Measurements from ENCODE around the gene GRK5.

The GRK5 gene

DNA sequence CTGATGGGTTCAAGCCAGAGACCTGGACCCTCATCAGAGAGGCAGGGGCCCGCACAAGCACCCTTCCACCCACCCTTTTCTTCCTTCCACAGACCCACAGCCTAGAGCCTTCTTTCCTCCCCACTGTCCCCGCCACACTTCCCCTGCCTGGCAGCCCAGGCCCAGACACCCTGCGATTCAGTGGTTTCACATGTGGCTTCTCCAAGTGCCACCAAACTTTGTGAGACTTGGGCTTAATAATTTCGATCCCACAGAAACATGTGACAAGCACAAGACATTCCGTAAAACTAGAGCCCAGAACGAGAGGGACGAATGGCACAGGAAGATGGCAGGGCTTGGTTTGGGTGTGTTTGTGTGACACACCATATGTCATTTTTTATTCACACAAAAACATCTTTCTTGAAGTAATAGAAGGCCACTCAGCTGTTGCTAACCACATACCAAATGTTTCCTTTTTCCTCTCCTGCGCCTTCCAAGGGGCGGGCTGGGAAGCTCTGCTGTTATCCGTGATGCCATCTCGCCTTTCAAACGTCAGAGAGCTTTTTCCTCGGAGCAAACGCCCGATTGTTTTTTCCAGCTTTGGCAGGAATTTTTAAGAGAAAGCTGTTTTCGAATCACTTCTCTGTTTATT lies 162.9 kb downstream of the GRK5 start:
- H3K9me3 ChIP-seq (ENCODE audit: control insufficient read depth, low read length): no peaks in the 10 kb centered on the region
- TF ChIP-seq, protein P1, sequence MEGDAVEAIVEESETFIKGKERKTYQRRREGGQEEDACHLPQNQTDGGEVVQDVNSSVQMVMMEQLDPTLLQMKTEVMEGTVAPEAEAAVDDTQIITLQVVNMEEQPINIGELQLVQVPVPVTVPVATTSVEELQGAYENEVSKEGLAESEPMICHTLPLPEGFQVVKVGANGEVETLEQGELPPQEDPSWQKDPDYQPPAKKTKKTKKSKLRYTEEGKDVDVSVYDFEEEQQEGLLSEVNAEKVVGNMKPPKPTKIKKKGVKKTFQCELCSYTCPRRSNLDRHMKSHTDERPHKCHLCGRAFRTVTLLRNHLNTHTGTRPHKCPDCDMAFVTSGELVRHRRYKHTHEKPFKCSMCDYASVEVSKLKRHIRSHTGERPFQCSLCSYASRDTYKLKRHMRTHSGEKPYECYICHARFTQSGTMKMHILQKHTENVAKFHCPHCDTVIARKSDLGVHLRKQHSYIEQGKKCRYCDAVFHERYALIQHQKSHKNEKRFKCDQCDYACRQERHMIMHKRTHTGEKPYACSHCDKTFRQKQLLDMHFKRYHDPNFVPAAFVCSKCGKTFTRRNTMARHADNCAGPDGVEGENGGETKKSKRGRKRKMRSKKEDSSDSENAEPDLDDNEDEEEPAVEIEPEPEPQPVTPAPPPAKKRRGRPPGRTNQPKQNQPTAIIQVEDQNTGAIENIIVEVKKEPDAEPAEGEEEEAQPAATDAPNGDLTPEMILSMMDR (IDR thresholded peaks at IDR 0.05): no peak
- peak overlapping the region; percentile 86 for H3K27ac ChIP-seq
- no peaks in the 10 kb centered on the region for H3K27me3 ChIP-seq (ENCODE audit: control insufficient read depth, insufficient read depth, low read length)
- peaks cover 60% of the 10 kb centered on the region for H3K4me1 ChIP-seq
- H3K4me3 ChIP-seq (ENCODE audit: low read depth, low read length): peak overlapping the region; percentile 17
- no peaks in the 10 kb centered on the region for H3K36me3 ChIP-seq (ENCODE audit: control insufficient read depth, insufficient read depth, low read length)
- no peak overlapping the region for H3K9ac ChIP-seq
- peak overlapping the region; percentile 36 for H3K4me2 ChIP-seq (ENCODE audit: low read length)
- H2AFZ ChIP-seq: no peak overlapping the region
- H3K79me2 ChIP-seq: peaks cover 61% of the 10 kb centered on the region

DNA sequence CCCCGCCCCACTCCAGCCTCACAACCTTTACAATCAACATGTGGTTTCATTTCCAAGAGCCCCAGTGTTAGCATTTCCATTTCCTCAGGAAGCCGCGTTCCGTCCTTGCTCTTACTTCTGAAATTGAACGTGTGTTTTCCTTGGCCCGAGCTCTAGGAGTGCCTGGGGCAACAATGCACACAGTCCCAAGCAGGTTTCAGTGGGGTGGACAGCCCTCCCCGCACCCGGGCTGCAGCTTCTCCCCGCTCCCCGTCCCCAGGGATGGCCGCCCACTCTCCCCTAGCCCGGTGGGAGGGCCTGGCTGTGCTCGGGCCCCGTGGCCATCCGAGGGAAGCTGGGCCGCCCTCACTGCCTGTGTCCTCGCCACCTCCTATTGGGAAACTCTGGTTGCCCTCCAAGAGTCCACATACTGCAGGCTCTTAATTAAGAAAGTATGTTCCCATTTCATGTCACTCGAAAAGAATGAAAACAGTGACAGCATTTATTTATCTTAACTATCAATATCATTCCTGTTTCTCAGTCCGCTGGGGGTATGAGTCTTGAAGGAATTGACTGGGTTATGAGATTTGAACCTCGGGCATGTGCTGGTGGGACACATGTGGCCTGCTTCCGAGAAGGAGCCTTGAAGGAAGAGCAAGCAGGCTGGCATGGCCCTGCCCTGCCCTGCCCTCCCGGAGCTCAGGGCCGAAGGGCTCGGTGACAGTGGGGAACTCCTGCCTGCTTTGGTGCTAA lies 163.8 kb downstream of the GRK5 start:
- H3K27me3 ChIP-seq (ENCODE audit: control insufficient read depth, insufficient read depth, low read length): no peaks in the 10 kb centered on the region
- peaks cover 63% of the 10 kb centered on the region for H3K79me2 ChIP-seq
- peak overlapping the region; percentile 36 for H3K4me2 ChIP-seq (ENCODE audit: low read length)
- H3K4me3 ChIP-seq (ENCODE audit: low read depth, low read length): no peak overlapping the region
- TF ChIP-seq, protein P1 (IDR thresholded peaks at IDR 0.05): no peak
- peak overlapping the region; percentile 86 for H3K27ac ChIP-seq
- H3K9me3 ChIP-seq (ENCODE audit: control insufficient read depth, low read length): no peaks in the 10 kb centered on the region
- H3K4me1 ChIP-seq: peaks cover 63% of the 10 kb centered on the region
- H2AFZ ChIP-seq: no peak overlapping the region
- H3K9ac ChIP-seq: no peak overlapping the region
- no peaks in the 10 kb centered on the region for H3K36me3 ChIP-seq (ENCODE audit: control insufficient read depth, insufficient read depth, low read length)

DNA sequence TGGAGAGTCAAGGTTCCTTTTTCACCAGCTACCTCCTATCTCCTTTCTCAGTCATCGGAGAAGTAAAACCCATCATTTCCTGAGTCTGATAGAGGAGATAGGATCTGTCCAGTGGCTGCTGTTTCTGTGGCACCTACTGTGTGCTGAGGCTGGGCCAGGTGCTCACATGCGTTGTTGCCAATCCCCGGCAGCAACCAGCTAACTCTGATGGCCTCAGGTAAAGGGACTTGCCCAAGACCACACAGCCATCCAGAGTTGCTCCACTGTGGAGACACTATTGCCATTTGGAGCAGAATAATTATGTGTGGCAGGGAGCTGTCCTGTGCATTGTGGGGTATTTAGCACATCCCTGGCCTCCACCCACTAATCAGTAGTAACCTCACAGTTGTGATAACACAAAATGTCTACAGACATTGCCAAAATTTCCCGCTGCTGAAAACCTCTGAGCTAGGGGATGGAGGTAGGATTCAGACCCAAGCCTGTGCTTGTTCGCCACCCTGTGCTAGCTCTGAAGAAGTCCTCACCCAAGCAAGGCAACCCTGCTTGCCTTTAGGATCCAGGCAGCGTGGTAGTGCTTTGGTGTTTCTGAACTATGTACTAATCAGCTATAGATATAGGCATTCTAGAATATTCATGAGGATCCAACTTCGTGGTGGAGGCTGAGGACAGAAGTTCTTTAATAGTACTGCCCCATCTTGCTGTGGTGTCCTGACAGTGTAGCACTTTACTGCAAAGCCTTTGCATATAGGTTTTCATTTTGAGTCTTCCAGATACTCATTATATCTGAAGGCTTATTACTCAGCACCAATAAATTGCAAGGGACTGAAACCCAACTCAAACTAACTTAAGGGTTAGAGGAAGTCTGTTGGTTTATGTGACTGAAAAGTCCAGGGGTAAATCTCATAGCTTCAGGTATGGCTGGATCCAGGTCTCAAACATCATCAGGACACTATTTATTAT lies 164.6 kb downstream of the GRK5 start:
- Histone ChIP-seq H3K79me2 (peaks cover 70% of the 10 kb centered on the region), H3K9ac (no peak overlapping the region), H2AFZ (no peak overlapping the region), H3K27me3 (ENCODE audit: control insufficient read depth, insufficient read depth, low read length) (no peaks in the 10 kb centered on the region), H3K36me3 (ENCODE audit: control insufficient read depth, insufficient read depth, low read length) (no peaks in the 10 kb centered on the region), H3K4me2 (ENCODE audit: low read length) (no peak overlapping the region), H3K9me3 (ENCODE audit: control insufficient read depth, low read length) (no peaks in the 10 kb centered on the region), H3K4me3 (ENCODE audit: low read depth, low read length) (no peak overlapping the region), H3K27ac (peak overlapping the region; percentile 86), H3K4me1 (peaks cover 58% of the 10 kb centered on the region)
- TF ChIP-seq, protein P1 (IDR thresholded peaks at IDR 0.05): no peak

DNA sequence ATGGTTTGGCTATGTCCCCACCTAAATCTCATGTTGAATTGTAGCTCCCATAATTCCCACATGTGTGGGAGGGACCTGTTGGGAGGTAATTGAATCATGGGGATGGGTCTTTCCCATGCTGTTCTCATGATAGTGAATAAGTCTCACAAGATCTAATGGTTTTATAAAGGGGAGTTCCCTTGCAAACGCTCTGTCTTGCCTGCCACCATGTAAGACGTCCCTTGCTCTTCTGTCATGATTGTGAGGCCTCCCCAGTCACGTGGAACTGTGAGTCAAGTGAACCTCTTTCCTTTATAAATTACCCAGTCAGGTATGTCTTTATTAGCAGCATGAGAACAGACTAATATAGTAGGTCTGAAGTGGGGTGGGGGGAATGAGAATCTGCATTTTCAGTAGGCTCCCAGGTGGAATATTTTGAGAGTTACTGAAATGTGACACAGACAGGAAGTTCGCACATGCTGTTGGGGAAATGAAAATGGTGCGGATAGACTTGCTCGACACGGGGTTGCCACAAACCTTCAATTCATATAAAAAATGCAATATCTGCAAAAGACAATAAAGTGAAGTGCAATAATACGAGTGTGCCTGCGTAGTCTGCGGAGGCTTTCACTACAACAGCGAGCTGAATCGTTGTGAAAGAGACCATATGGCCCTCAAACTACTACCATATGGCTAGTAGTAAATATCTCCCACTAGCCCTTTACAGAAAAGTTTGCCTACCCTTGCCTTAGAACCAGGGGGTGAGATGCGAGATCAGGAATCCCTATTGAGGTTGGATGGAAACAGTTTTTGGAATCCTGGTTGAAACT lies 166.1 kb downstream of the GRK5 start:
- no peaks in the 10 kb centered on the region for H3K9me3 ChIP-seq (ENCODE audit: control insufficient read depth, low read length)
- no peak overlapping the region for H3K27ac ChIP-seq
- H3K4me1 ChIP-seq: peaks cover 60% of the 10 kb centered on the region
- no peak overlapping the region for H3K9ac ChIP-seq
- TF ChIP-seq, protein P1 (IDR thresholded peaks at IDR 0.05): no peak
- no peak overlapping the region for H2AFZ ChIP-seq
- H3K4me2 ChIP-seq (ENCODE audit: low read length): no peak overlapping the region
- no peak overlapping the region for H3K4me3 ChIP-seq (ENCODE audit: low read depth, low read length)
- H3K36me3 ChIP-seq (ENCODE audit: control insufficient read depth, insufficient read depth, low read length): no peaks in the 10 kb centered on the region
- H3K79me2 ChIP-seq: peaks cover 73% of the 10 kb centered on the region
- no peaks in the 10 kb centered on the region for H3K27me3 ChIP-seq (ENCODE audit: control insufficient read depth, insufficient read depth, low read length)
